GM11168 (cell line): ENCODE data around the gene METTL5.
"Not testable (repeated sequence)": the region's sequence is repeated elsewhere in the genome, so short reads cannot be mapped to it uniquely, and the experiment has no call there.

Experiments
- in situ Hi-C: fragments of 300-500 bp; cut with MboI; formaldehyde crosslinking; loops from one replicate; pipeline ENCODE4 v1.12.0; 2022; ENCODE audit warnings: low sequenced_read_pairs; ENCODE audit not compliant: unreplicated experiment

Gene METTL5

DNA sequence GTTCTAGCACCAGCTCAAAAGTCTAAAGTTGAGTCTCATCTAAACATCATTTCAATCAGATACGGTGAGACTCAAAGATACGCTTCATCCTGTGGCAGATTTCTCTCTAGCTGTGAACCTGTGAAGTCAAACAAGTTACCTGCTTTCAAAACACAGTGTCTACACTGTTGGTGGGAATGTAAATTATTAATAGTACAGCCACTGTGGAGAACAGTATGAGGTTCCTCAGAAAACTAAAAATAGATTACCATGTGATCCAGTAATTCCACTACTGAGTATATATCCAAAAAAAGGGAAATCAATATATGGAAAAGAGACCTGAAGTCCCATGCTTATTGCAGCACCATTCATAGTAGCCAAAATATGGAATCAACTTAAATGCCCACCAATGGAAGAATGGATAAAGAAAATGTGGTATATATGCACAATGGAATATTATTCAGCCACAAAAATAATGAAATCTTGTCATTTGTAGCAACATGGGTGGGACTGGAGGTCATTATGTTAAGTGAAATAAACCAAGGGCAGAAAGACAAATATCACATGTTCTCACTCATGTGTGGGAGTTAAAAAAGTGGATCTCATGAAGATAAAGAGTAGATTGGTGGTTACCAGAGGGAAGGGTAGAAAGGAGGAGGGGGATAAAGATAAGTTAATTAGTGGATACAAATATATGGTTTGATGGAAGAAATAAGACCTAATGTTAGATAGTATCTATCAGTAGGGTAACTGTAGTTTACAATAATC, 14.2 kb upstream of the METTL5 start:
- in situ Hi-C loops = no loop called here

DNA sequence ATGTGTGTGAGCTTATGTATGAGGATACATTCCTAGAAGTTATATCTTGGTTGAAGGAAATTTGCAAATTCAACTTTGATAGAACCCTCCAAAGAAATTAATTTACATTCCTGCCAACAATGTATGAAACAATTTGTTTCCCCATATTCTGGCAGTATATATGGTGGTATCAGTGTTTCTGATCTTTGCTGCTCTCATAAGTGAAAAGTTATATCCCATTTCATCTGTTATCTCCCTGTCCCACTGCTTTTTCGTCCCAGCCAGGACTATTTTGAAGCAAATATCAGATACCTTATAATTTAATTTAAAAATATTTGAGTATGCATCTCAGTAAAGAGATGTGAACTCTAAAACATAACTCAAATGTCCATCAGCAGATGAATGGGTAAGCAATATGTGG, 9.7 kb upstream of the METTL5 start:
- in situ Hi-C loops = no loop called here

DNA sequence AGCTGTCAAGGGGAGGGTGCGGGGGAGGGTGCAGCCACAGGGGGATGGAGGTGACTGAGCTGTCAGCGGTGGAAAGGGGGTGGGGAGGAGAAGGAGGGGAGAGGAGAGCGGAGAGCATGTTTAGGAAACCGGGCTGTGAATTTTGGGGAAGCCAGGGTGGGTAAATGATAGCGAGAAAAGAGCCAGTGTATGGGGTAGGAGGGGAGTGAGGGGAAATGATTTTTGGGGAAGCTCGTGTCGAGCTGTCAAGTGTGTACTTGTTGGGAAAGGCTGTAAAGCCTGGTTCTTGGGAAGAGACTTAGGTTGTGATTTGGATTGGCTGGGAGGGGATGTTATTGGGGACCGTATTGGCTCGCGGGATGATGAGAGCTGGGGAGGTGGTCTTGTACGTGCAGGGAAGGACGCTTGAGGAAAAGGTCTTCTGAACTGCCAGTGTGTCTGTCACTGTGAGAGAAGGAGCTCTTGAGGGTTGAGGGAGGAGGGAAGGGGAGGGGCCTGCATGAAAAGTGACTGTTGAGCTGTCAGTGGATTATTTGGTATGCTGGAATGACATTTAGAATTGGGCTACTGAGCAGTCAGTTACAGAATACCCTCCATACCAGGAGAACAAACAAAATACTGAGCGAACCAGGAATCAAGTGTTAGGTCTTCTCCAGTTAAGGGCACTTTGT, 3.6 kb upstream of the METTL5 start:
- in situ Hi-C loops = no loop called here

DNA sequence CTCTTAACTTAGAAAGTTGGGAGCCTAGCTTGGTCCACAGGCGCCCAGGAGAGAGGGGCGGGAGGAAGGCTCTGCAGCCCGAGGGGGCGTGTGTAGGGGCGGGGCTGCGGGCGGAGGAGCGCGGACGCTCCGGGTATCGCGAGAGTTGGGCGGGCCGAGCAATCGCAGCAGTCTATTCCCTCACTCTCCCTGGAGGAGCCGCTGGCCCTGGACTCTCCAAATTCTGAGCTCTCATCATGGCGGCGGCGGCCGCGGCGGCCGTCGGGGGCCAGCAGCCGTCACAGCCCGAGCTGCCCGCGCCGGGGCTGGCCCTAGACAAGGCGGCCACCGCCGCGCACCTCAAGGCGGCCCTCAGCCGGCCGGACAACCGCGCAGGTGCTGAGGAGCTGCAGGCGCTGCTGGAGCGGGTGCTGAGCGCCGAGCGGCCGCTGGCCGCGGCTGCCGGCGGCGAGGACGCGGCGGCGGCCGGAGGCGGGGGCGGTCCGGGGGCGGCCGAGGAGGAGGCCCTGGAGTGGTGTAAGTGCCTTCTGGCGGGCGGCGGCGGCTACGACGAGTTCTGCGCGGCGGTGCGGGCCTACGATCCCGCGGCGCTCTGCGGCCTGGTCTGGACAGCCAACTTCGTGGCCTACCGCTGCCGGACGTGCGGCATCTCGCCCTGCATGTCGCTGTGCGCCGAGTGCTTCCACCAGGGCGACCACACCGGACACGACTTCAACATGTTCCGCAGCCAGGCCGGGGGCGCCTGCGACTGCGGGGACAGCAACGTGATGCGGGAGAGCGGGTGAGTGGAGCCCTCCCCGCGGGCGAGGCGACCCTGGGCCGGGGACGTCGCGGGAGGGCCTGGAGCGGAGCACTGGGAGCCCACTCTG, 2.8 kb upstream of the METTL5 start, which contains the start of gene UBR3:
Gene UBR3 (plus strand): TSS at position 183 of the 869 bp plus-strand sequence. CDS start 54 bp downstream, at position 237.
- in situ Hi-C loops = no loop called here

DNA sequence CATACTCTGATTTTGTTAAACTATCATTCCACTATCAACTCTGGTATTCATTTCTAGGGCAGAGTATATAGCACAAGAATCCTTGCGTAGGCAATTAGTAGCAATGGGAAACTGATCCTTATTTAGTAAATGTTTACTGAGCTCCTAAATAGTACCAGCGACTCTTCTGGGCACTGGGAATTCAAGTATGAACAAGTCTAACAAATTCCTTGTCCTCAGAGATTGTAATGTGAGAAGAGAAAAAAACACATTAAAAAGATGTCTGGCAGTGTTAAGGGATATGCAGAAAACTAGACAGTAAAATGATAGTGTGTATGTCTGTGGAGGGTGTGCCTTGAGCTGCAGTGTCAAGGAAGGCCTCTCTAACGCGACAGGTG, 721 bp downstream of the METTL5 start:
- in situ Hi-C loops = no loop called here

DNA sequence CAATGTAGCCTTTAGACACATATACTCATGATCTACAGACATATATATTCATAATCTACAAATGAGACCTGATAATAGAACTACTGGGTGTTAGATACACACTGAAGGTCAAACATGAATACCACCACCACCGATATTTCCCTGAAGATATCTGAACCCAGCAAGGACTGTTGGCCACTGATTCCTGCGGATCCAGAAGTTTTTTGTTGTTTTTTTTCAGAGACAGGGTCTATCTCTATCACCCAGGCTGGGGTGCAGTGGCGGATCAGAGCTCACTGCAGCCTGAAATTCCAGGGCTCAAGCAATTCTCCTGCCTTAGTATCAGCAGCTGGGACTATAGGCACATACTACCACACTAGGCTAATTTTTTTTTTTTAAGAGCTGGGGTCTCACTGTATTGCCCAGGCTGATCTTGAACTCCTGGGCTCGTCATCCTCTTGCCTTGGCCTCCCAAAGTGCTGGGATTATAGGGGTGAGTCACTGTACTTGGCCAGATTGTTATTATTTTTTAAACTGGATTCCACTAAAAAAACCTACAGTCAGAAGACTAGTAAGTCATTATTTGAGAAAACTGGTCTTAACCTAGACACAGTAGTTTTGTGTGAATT, 1.8 kb downstream of the METTL5 start:
- in situ Hi-C loops = no loop called here

DNA sequence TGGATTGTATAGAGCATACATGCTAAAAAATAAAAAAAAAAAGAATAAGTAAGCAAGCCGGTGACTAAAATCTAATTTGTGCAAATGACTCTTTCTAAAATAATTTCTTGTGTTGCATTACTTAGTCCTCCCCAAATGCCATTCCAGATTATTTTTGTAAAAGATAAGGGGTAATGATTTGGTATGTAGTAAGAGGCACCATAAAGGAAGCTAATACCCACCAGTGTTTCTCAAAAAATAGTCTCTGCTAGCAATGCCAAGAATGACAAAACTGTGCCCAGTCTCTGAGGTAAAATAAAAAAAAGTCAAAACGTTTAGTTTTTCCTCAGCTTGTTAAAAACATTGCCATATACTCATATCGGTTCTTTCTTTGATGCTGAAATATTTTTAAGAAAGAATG, 2.7 kb downstream of the METTL5 start:
- in situ Hi-C loops = no loop called here

DNA sequence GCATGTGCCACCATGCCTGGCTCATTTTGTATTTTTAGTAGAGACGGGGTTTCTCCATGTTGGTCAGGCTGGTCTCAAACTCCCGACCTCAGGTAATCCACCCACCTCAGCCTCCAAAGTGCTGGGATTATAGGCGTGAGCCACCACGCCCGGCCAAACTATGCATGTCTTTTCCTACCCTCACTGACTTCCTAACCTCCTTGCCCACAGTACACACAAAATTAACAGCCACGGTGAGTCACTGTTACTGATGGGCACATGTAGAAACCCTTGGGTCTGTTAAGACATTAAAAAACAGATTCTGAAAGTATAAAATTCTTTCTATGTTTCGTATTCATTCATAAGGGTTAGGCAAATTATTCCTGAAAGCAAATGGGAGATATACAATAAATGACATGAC, 4.6 kb downstream of the METTL5 start:
- in situ Hi-C loops = not testable (repeated sequence)

DNA sequence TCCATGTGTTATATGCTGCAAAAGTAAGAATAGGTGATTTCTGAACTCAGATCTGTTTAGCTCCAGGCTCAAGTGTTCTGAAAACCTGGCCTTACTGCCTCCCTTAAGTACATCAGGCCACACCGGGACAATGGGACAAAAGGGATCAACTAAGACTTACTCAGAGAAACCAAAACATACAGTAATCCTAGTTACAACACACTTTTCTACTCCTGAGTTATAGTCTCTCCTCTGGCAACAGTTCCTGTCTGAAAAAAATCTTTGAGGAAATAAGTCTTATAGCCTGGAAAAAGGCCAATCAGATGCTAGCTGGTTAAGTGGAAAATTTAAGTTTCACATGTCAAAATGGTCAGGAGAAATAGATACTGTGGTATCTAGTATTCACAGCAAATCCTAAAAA, 5.6 kb downstream of the METTL5 start:
- in situ Hi-C loops = no loop called here

DNA sequence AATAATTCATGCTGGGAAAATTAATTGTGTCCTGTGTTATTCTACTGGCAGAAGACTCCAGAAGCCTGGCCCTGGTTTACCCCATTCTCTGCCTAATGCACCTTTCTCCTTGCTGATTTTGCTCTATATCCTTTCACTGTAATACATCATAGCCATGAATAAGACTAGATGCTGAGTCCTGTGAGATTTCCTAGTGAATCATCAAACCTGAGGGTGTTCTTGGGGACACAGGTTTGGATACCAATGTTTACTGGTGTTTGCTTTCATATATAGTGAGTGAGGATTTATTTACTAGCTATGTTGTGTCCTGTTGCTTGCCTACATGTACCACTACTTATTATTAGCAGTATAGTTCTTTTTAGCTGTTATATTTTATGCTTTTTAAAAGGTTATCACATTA, 6.5 kb downstream of the METTL5 start:
- in situ Hi-C loops = no loop called here

DNA sequence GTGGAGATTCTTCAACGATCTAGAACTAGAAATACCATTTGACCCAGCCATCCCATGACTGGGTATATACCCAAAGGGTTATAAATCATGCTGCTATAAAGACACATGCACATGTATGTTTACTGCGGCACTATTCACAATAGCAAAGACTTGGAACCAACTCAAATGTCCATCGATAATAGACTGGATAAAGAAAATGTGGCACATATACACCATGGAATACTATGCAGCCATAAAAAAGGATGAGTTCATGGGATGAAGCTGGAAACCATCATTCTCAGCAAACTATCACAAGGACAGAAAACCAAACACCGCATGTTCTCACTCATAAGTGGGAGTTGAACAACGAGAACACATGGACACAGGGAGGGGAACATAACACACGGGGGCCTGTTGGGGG, 7.3 kb downstream of the METTL5 start:
- in situ Hi-C loops = not testable (repeated sequence)

DNA sequence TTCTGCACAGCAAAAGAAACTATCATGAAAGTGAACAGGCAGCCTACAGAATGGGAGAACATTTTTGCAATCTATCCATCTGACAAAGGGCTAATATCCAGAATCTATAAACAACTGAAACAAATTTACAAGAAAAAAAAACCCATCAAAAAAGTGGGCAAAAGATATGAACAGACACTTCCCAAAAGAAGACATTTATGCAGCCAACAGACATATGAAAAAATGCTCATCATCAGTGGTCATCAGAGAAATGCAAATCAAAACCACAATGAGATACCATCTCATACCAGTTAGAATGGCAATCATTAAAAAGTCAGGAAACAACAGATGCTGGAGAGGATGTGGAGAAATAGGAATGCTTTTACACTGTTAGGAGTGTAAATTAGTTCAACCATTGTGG, 7.7 kb downstream of the METTL5 start:
- in situ Hi-C loops = not testable (repeated sequence)

DNA sequence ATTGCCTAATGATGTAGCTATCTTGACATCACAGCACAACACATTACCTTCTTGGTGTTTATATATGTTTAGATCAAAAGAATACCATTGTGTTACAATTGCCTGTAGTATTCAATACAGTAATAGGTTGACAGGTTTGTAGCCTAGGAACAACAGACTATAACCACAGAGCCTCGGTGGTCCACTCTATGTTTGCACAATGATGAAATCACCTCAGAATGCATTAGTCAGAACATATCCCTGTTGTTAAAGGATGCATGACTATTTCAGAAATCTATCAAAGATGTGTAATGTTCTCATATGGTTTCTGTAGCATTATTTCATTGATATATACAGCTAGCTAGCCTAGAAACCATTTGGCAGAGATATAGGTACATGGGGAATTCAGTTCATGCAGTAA, 8.9 kb downstream of the METTL5 start:
- in situ Hi-C loops = no loop called here

DNA sequence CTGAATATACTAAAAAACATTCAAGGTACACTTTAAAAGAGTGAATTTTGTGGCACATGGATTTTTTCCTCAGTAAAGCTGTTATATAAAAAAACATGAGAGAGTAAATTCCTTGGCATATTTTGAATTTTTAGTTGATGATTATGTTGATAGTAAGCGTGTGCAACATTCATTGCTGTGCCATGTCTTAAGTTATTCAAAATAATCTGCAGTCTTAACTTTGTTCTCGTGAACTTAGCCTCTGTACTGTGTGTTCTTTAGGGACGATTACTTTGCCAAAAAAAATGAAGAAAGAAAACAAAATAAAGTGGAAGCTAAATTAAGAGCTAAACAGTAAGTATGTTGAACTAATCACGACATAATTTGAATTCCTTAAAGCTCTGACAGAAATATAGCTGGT, 16.5 kb downstream of the METTL5 start:
- in situ Hi-C loops = no loop called here

DNA sequence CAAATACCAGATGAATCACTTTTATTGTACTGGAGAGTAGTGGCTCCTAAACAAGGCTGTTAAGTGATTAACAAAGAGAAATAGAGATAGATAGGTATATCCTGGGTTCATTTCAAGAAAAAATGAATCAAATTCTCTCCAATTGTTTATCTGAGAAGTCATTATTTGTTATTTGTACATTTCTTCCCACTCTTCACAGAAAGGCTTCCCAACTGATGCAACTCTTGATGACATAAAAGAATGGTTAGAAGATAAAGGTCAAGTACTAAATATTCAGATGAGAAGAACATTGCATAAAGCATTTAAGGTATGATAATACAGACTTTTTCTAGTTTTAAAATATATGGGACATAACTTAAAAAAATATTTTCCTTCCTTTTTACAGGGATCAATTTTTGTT, 18.1 kb downstream of the METTL5 start:
- in situ Hi-C loops = no loop called here

DNA sequence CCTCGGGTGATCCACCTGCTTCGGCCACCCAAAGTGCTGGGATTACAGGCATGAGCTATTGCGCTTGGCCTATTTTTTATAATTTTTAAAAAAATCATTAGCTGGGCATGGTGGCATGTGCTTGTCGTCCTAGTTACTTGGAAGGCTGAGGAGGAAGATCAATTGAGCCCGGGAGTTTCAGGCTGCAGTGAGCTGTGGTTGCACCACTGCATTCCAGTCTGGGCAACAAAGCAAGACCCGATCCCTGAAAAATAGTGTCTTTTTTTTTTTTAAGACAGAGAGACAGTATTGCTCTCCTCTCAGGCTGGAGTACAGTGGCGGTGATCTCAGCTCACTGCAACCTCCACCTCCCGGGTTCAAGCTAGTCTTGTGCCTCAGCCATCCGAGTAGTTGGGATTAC, 21.2 kb downstream of the METTL5 start:
- in situ Hi-C loops = no loop called here

DNA sequence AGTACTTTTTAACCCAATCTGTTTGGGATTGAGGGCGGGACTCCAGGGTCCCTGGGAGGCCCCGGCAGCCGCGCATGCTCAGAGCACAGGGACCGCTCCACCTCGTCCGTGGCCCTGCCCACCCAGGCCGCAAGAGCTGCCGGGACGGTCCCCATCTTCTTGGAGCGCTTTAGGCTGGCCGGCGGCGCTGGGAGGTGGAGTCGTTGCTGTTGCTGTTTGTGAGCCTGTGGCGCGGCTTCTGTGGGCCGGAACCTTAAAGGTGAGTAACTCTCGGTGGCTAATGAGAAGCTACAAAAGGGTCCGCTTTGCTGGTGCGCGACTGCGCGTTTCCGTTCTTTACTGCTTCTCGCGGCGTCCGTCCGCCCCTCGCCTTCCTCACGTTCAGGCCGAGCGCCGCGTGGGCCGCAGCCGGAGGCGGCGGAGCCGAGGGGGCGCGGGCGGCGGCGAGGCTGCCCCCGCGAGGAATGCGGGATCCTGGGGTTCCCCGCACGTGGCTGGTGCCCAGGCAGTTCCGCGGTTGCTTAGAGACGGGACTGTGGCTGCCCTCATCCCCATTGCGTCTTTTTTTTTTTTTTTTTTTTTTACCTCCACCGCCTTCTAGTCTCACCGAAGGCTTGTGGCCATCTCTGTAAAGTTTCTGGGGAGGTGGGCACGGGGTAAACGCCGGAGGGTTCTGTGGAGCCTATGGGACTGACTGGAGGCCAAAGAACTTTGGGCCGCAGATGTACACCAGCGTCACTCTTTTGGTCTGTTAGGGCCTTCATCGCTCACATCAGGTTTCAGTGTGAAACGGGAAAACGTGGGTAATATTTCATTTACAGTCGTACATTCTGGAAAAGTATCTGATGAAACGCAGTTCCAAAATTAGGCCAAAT, 25.8 kb downstream of the METTL5 start, which contains the start of gene SSB:
Gene SSB (plus strand): TSS at position 154 of the 875 bp plus-strand sequence. CDS start 2,090 bp downstream, outside the sequence.
- in situ Hi-C loops = no loop called here

DNA sequence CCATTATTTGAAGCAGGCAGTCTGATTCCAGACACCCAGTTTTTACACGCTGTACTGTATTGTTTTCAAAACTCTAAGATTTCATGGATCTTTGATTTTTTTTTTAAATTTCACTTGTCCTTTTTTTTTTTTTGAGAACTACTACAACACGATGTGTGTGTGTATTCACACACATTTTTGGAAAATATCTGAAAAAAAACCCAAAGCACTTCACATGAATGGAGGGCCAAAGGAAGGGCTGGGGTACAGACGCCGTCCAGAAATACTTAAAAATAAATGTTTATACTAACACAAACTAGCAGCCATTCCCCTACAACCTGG, 26.3 kb downstream of the METTL5 start:
- in situ Hi-C loops = no loop called here

DNA sequence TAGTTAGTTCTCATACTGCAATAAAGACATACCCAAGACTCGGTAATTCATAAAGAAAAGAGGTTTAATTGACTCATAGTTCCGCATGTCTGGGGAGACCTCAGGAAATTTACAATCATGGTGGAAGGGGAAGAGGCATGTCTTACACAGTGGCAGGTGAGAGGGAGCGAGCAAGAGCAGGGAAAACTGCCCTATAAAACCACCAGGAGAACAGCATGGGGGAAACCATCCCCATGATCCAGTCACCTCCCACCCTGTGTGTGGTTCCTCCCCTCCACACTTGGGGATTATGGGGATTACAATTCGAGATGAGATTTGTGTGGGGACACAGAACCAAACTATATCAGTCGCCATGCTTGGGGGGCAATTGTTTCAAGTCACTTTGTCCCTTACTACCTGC, 27.1 kb downstream of the METTL5 start:
- in situ Hi-C loops = no loop called here

DNA sequence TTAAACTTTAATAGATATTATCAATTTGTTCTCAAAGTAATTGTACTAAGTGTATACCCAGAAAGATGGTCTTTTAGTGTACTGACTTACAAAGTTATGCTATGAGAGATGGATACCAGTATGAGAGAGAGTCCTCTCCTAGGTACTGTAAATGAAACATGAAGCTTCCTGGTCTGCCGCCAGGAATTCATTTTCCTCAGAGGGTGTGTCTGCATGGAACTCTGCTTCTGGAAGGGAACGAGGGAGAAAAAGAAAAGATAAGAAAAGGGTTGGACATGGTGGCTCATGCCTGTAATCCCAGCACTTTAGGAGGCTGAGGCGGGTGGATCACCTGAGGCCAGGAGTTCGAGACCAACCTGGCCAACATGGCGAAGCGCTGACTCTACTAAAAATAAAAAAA, 28.3 kb downstream of the METTL5 start:
- in situ Hi-C loops = no loop called here
